Endothelial cell of umbilical vein (primary cell): ENCODE measurements around the gene HOXC12. TPM values are rescaled to one million over a fixed set of nuclear protein-coding genes. Genes with fewer than 3 reads are reported as not detected.

Source experiments
- BruUV-seq: library from RNA; stranded (reverse); fragments of 400-500 nt; replicated peaks from 2 replicates; lab custom pipeline; 2021; lab: Mats Ljungman, UMichigan
- CTCF ChIA-PET: fragments of 300-600, 350-600 bp; sonication (Branson Sonifier 250); formaldehyde crosslinking; loops from one replicate; lab custom pipeline; 2021; ENCODE audit warnings: antibody characterized with exemption, inconsistent platforms; lab: Charles Lee
- POLR2A ChIA-PET: fragments of 300-600, 350-600 bp; sonication (Branson Sonifier 250); formaldehyde crosslinking; loops from one replicate; lab custom pipeline; 2021; ENCODE audit warnings: antibody characterized with exemption, inconsistent platforms; lab: Charles Lee
- DNase-seq: peaks from one replicate; pipeline ENCODE4 v3.0.0-alpha.2; 2011; ENCODE audit warnings: low read depth, low spot score
- FAIRE-seq: peaks from 2 replicates; lab custom pipeline; 2011; peaks lifted over from hg19 to GRCh38; lab: Jason Lieb, UNC
- H2AFZ ChIP-seq: 2 replicates; pipeline ENCODE4 v1.6.0; 2012; ENCODE audit warnings: low read depth, low read length, control low read depth, inconsistent platforms
- H3K27ac ChIP-seq: 2 replicates; pipeline ENCODE4 v1.5.1; 2011; ENCODE audit warnings: low read depth, mild to moderate bottlenecking, control low read depth, low read length, moderate library complexity; ENCODE audit not compliant: insufficient read depth
- H3K27me3 ChIP-seq, 2 experiments: 2 replicates each; pipeline versions ENCODE4 v1.6.0 to v1.6.1; 2011; ENCODE audit warnings: low read length in 2 of 2, mixed read lengths in 1 of 2; ENCODE audit not compliant: control insufficient read depth in 2 of 2, insufficient read depth in 2 of 2
- H3K36me3 ChIP-seq, 2 experiments: 2 replicates in 1 of 2; 3 replicates in 1 of 2; pipeline ENCODE4 v1.5.1; 2011; ENCODE audit warnings: low read length in 2 of 2, mild to moderate bottlenecking in 1 of 2, moderate library complexity in 1 of 2; ENCODE audit not compliant: control insufficient read depth in 2 of 2, insufficient read depth in 2 of 2; ENCODE audit errors: extremely low read depth in 1 of 2
- H3K4me1 ChIP-seq: 3 replicates; pipeline ENCODE4 v1.5.1; 2011; ENCODE audit warnings: mild to moderate bottlenecking, low read length; ENCODE audit not compliant: control insufficient read depth, insufficient read depth; ENCODE audit errors: extremely low read depth
- H3K4me2 ChIP-seq: 2 replicates; pipeline ENCODE4 v1.6.1; 2011; ENCODE audit warnings: low read length, control low read depth, mixed read lengths; ENCODE audit not compliant: insufficient read depth
- H3K4me3 ChIP-seq, 3 experiments: fragments of 200-600 bp in 1 of 3; sonication (generic), shearing (Covaris generic) in 1 of 3; replicated peaks in 1 of 3; 2 replicates each; pipeline ENCODE4 v1.5.1; 2011 to 2016; ENCODE audit warnings: control low read depth in 3 of 3, low read length in 3 of 3, mild to moderate bottlenecking in 2 of 3, inconsistent platforms in 1 of 3, low read depth in 1 of 3, moderate library complexity in 1 of 3; ENCODE audit not compliant: insufficient read depth in 1 of 3
- H3K79me2 ChIP-seq: 2 replicates; pipeline ENCODE4 v1.6.0; 2012; ENCODE audit warnings: low read length, inconsistent platforms; ENCODE audit not compliant: control insufficient read depth, insufficient read depth
- H3K9ac ChIP-seq: replicated peaks from 2 replicates; pipeline ENCODE3; 2011; ENCODE audit warnings: low read length, control low read depth; ENCODE audit not compliant: insufficient read depth; ENCODE audit errors: extremely low read depth
- H3K9me1 ChIP-seq: replicated peaks from 3 replicates; pipeline ENCODE4 v1.6.0; 2011; ENCODE audit warnings: mild to moderate bottlenecking, low read length; ENCODE audit not compliant: control insufficient read depth, insufficient read depth; ENCODE audit errors: extremely low read depth
- H3K9me3 ChIP-seq: replicated peaks from 2 replicates; pipeline ENCODE4 v1.5.1; 2012; ENCODE audit warnings: low read length, inconsistent platforms; ENCODE audit not compliant: control insufficient read depth, insufficient read depth
- H4K20me1 ChIP-seq: replicated peaks from 2 replicates; pipeline ENCODE3; 2011; ENCODE audit warnings: mild to moderate bottlenecking, low read length; ENCODE audit not compliant: control insufficient read depth, insufficient read depth; ENCODE audit errors: extremely low read depth
- EZH2 ChIP-seq: IDR thresholded peaks from 2 replicates; pipeline ENCODE4 v1.6.1; 2012; ENCODE audit warnings: borderline replicate concordance, low read depth, mild to moderate bottlenecking, moderate library complexity, low read length, inconsistent platforms; ENCODE audit not compliant: severe bottlenecking
- FOS ChIP-seq: IDR thresholded peaks from 2 replicates; pipeline ENCODE4 v1.6.1; 2011; ENCODE audit warnings: mild to moderate bottlenecking, low read length, moderate library complexity, borderline replicate concordance; ENCODE audit not compliant: insufficient read depth
- GATA2 ChIP-seq: IDR thresholded peaks from 2 replicates; pipeline ENCODE4 v1.7.0; 2011; ENCODE audit warnings: low read depth, mild to moderate bottlenecking, moderate library complexity, mixed read lengths, low read length; ENCODE audit not compliant: insufficient read length, insufficient read depth
- JUN ChIP-seq: IDR thresholded peaks from 2 replicates; pipeline ENCODE4 v1.6.1; 2011; ENCODE audit warnings: borderline replicate concordance, low read depth; ENCODE audit not compliant: insufficient read length, insufficient read depth
- MYC ChIP-seq: IDR thresholded peaks from one replicate; pipeline ENCODE4 v1.6.1; 2011; ENCODE audit warnings: mild to moderate bottlenecking, low read depth, low read length
- POLR2A ChIP-seq: IDR thresholded peaks from 2 replicates; pipeline ENCODE4 v1.6.1; 2012; ENCODE audit warnings: low read depth, mild to moderate bottlenecking, control low read depth, low read length
- POLR2AphosphoS5 ChIP-seq: IDR thresholded peaks from 2 replicates; pipeline ENCODE4 v1.6.1; 2012; ENCODE audit warnings: low read depth, mild to moderate bottlenecking, control low read depth, low read length, moderate library complexity; ENCODE audit not compliant: insufficient read depth
- dilution Hi-C: fragments of 300-500 bp; cut with MboI; formaldehyde crosslinking; loops from one replicate; pipeline ENCODE4 v1.15.0; 2019; ENCODE audit warnings: low sequenced_read_pairs; ENCODE audit not compliant: extremely low pct_ligation_motif_present
- intact Hi-C: fragments of 100-400 bp; cut with micrococcal nuclease; formaldehyde crosslinking; loops from one replicate; pipeline ENCODE4 v1.10.0; 2022
- polyA plus RNA-seq, 4 experiments: library from polyadenylated mRNA; depleted of rRNA in 3 of 4; stranded (reverse) in 3 of 4; unstranded in 1 of 4; fragments of >200 nt; gene quantifications; 2 replicates each; pipeline versions ENCODE4 v1.2.1 to v1.2.3, GENCODE V29; 2011 to 2012; ENCODE audit warnings: missing spikeins in 1 of 4
- total RNA-seq: library from RNA; stranded (reverse); gene quantifications from 2 replicates; pipeline ENCODE4 v1.2.3, GENCODE V29; 2021
- TF ChIP-seq, protein P1 (sequence below), 2 donors: IDR thresholded peaks; 1 replicate in 1 of 2; 2 replicates in 1 of 2; pipeline ENCODE4 v1.5.1; 2011; ENCODE audit warnings: low read length in 2 of 2, mild to moderate bottlenecking in 2 of 2, moderate library complexity in 2 of 2, control low read depth in 1 of 2, inconsistent platforms in 1 of 2, low read depth in 1 of 2; ENCODE audit not compliant: insufficient read depth in 1 of 2; ENCODE audit errors: extremely low read depth in 1 of 2
- TF ChIP-seq, protein P2 (sequence below): IDR thresholded peaks from 2 replicates; pipeline ENCODE4 v1.6.1; 2011; ENCODE audit not compliant: insufficient read depth, insufficient read length

Gene HOXC12
- total and polyA plus RNA-seq, 2 donors (not counting 3 experiments of a cell fraction or from before 2014, with no cell fraction given), result not detected

DNA sequence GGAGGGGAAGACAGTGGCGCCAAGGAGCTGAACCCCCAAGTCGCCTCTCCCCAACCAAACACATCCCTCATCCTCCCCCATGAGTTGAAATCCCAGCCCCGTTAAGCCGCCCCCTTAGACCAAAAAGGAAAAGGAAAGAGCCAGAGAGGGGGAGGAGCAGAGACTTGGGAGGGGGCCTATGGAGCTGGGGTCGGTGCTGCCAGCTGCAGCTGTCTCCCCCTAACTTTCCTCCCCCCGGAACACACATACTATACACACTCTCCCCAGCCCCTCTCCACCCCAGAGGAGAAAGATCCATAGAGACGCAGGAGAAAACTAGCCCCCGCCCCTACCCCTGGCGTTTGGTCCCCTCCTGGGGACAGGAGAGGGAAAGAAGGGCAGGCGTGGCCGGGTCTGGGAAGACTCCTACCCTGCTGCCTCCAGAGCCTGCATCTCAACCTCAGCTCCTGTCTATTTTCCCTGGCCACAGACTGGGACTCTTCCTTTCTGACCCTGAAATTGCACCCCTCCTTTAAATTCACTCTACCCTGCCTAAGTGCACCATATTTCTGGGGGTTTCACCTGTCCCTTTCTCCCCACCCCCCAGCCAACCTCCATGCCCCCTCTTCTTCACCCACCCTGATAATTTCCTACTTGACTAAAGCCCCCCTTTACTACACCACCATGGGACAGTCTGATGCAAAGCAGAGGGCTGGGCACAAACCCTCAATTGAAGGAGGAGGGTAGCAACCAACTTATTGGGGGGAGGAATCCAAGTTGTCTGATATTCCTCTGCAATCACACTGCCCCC lies 43.6 kb downstream of the HOXC12 start:
- POLR2A ChIA-PET, result no interaction called here
- H3K36me3 ChIP-seq, result no peaks in the 10 kb centered on the region
- H4K20me1 ChIP-seq, result no peaks in the 10 kb centered on the region
- no peak overlapping the region for H3K4me2 ChIP-seq
- no peaks in the 10 kb centered on the region for H3K79me2 ChIP-seq
- dilution Hi-C loops (no loop called here), intact Hi-C loops (no loop called here)
- DNase-seq (no peak), FAIRE-seq (no peak)
- H2AFZ ChIP-seq, result no peak overlapping the region
- H3K27me3 ChIP-seq, result peaks cover 79 to 99% of the 10 kb centered on the region in 2 experiments
- no peak overlapping the region for H3K9ac ChIP-seq
- H3K27ac ChIP-seq, result no peak overlapping the region
- no peaks in the 10 kb centered on the region for H3K9me3 ChIP-seq
- H3K9me1 ChIP-seq, result no peaks in the 10 kb centered on the region
- BruUV-seq, result no TSS peak
- CTCF ChIA-PET, result interaction anchor here (2.6 to 3.4 kb wide), 2 partner anchors 203 to 209 kb away, joined by 11 to 17 read pairs; no protein-coding TSS in a partner anchor
- no peak overlapping the region for H3K4me3 ChIP-seq
- TF ChIP-seq POLR2AphosphoS5 (no peak), GATA2 (no peak), POLR2A (no peak)
- TF ChIP-seq, protein P1, sequence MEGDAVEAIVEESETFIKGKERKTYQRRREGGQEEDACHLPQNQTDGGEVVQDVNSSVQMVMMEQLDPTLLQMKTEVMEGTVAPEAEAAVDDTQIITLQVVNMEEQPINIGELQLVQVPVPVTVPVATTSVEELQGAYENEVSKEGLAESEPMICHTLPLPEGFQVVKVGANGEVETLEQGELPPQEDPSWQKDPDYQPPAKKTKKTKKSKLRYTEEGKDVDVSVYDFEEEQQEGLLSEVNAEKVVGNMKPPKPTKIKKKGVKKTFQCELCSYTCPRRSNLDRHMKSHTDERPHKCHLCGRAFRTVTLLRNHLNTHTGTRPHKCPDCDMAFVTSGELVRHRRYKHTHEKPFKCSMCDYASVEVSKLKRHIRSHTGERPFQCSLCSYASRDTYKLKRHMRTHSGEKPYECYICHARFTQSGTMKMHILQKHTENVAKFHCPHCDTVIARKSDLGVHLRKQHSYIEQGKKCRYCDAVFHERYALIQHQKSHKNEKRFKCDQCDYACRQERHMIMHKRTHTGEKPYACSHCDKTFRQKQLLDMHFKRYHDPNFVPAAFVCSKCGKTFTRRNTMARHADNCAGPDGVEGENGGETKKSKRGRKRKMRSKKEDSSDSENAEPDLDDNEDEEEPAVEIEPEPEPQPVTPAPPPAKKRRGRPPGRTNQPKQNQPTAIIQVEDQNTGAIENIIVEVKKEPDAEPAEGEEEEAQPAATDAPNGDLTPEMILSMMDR (IDR thresholded peaks at IDR 0.05; ENCODE audit: extremely low read depth in 1 of 2, insufficient read depth in 1 of 2, low read depth in 1 of 2, low read length in 2 of 2), result no peak
- no peaks in the 10 kb centered on the region for H3K4me1 ChIP-seq

DNA sequence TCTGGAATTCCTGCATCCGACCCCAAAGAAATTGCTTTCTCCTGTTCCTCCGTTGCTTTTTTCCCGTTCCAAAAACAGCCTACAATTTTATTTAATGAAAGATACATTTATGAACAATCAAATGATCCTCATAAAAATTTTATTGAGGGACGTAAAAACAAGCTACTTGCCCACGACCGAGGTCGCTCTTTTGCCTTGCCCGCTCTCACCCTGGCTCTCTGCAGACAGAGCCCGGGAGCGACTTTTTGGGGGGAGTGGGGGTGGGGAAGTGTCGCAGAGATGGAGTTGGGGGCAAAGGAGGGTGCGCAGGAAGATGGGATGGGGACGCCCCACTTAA lies 44.2 kb downstream of the HOXC12 start:
- H3K4me1 ChIP-seq, result no peaks in the 10 kb centered on the region
- no peak overlapping the region for H3K9ac ChIP-seq
- CTCF ChIA-PET, result interaction anchor here (2.6 to 3.4 kb wide), 2 partner anchors 202 to 209 kb away, joined by 11 to 17 read pairs; no protein-coding TSS in a partner anchor
- H3K9me1 ChIP-seq, result no peaks in the 10 kb centered on the region
- TF ChIP-seq POLR2AphosphoS5, result no peak
- no peak for TF ChIP-seq JUN
- TF ChIP-seq, protein P1 (IDR thresholded peaks at IDR 0.05; ENCODE audit: extremely low read depth in 1 of 2, insufficient read depth in 1 of 2, low read depth in 1 of 2, low read length in 2 of 2), result no peak
- TF ChIP-seq FOS, result no peak
- TF ChIP-seq EZH2, result no peak
- TF ChIP-seq POLR2A, result no peak
- TF ChIP-seq GATA2, result no peak
- TF ChIP-seq, protein P2, sequence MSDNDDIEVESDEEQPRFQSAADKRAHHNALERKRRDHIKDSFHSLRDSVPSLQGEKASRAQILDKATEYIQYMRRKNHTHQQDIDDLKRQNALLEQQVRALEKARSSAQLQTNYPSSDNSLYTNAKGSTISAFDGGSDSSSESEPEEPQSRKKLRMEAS, result no peak
- TF ChIP-seq MYC, result no peak
- no peak overlapping the region for H2AFZ ChIP-seq
- no peaks in the 10 kb centered on the region for H4K20me1 ChIP-seq
- H3K4me3 ChIP-seq, result no peak overlapping the region
- no peak for FAIRE-seq
- no peaks in the 10 kb centered on the region for H3K36me3 ChIP-seq
- no peaks in the 10 kb centered on the region for H3K79me2 ChIP-seq
- POLR2A ChIA-PET, result no interaction called here
- no peaks in the 10 kb centered on the region for H3K9me3 ChIP-seq
- intact Hi-C loops, result no loop called here
- H3K4me2 ChIP-seq, result no peak overlapping the region
- no peak overlapping the region for H3K27ac ChIP-seq
- no peak for DNase-seq
- dilution Hi-C loops, result no loop called here
- BruUV-seq, result no TSS peak
- H3K27me3 ChIP-seq, result peaks cover 77 to 98% of the 10 kb centered on the region in 2 experiments
